HG02610 (cell line): Measurements from ENCODE around the gene XPNPEP1.
A peak's percentile ranks its signal among the peaks of the same experiment; 100 is the strongest.

ENCODE experiments used
- ATAC-seq: cut with Tn5 transposase; IDR thresholded peaks from one replicate; pipeline ENCODE4 v1.9.1; 2021; ENCODE audit warnings: mild to moderate bottlenecking, moderate library complexity; ENCODE audit not compliant: unreplicated experiment

Gene XPNPEP1

DNA sequence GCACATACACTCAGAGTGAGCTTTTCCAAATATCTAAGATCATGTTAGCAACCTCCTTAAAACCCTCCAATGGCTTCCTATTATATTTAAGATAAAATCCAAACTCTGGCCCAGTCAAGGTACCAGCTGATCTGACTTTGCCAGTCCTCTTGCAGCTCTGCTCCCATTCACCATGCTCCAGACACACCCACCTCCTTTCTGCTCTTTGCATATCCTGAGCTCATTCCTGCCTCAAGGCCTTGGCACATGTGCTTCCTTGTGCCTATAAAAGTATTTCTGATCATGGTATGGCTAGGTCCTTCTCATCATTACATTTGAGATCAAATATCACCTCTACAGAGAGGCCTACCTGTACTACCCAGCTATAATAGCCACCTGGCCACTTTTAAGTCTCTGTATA is 27.5 kb downstream of the XPNPEP1 start:
- no peak for ATAC-seq

DNA sequence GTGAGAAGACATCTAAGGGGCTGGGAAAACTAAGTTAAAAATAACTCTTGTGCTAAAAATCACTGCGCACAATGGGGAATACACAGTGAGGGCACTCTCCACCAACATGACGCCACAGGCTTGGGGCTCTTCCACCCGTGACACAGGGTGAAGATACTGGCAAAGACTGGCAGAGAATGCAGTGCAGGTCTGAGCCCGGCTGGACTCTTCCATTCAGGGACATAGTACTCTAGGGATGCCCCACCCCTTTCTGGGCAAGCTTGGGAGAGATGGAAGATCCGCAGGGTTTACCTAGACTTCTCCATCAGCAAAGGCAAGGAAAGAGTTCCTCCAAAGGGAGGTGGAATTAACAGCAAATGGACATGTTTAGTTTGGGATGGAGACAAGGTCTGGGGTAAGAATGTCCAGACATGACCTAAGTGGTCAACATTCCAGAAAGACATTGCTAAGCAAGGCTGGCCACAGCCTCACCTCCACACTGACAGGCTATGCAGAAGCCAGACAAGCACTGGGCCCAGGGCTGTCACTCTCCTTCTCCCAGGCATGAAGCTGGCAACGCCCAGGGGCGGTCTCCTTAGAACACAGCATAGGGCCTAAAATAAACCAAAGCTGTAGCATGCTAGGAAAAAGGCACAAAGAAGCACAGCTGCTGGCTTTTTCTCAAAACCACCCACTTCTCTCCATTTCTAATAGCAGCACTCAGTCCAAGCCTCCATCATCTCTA is 28.1 kb downstream of the XPNPEP1 start:
- ATAC-seq = no peak

DNA sequence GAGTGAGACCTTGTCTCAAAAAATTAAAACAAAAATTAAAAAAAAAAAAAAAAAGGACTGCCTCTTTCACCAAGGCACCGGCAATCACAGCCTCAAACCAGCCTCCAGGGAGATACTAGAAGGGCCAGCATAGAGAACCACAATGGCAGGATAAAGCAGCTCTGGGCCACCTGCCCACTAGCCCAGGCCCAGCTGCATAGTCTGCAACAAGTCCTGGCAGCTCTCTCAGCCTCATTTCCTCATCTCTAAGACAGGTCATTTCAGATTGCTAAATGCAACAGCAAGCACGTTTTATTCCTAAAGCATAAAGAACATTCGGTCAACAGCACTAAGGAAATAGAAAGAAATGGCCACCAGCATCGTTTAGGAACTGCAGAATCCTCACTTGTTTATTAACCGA is 28.8 kb downstream of the XPNPEP1 start:
- peak; percentile 33 for ATAC-seq

DNA sequence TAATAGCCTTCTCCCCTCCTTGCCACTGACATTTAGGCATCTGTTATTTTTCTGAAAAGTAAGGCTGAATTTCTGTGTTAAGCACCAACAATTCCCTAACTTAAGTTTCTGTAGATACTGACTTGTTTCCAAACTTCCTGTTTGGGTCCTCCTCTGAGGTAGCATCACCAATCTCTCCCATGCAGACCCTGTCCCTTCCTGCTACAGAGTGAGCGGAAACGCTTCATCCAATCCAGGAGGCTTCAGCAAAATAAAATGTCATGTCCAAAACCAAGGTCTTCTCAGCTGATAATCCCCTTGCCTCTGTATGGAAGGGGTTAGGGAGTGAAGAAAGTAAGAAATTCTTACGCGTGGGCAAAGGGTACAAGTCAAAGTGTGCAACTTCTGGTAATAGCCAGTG is 29.9 kb downstream of the XPNPEP1 start:
- no peak for ATAC-seq

DNA sequence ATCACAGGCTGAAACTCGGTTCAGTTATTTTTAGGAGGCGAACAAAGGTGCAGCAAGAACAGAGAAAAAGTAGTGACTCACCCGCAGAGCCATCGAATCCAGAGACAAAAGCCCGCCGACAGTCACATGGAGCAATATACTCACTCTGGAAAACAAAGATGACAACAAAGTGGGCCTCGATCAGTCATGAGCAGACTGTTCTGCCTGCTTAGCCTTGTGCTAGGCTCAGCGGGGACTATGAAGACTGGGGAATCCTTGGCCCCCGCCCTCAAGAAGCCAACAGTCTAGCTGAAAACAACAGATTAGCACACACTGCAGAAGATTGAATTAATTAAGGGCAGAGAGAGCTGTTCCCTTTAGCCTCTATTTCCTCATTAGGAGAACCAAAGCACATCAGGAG is 30.4 kb downstream of the XPNPEP1 start:
- no peak for ATAC-seq

DNA sequence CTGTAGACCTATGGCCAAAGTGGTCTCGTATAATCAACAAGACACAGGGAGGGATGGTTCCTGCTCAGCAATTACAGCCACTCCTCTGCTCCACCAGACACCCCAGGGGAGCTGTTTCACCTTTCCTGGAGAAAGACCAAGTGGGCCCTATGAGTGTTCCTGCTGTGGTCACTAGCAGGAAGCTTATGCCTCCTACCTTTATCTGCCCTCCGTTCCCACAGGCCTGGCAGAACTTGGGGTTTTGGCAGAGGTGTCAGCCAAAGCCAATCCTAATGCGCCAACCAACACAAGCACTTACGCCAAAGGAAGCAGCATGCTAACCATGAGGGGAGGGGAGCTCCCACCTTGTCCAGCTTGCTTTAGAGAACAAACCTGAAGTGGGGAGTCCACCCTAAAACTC is 31.2 kb downstream of the XPNPEP1 start:
- no peak for ATAC-seq

DNA sequence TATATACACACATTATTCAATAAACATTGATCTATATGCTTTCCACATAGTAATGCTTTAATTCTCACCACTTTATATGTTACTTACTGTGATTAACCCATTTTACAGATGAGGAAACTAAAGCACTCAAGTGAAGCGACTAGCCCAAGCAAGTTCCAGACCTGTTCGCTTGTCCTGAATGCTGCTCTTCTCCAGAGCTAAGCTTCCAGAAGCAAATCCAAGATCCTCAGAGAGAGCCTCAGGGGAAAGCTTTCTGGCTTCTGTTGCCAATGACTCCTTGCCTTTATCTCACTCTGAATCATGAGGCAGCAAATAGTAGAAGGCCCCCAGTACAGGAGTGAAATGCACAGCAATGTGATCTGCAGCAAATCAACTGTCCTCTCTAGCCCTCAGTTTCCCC is 32.2 kb downstream of the XPNPEP1 start:
- ATAC-seq = no peak

DNA sequence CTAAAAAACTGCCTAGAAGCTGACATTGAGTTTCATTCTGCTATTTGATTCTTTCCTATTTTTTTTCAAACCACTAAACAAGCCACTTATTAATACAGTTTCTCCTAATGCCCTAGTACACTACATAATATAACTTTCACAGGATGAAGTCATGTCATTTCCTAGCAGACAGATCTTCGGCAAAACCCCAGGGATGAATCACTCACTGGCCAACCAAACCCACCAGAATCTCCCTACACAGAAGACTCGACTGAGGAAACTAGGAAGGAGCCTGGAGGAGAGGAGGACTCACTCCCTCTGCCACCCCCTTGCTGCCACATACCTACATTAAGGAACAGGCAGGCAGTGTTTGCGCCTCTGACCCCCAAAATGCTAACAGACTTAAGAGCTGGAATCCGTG is 33.4 kb downstream of the XPNPEP1 start:
- no peak for ATAC-seq

DNA sequence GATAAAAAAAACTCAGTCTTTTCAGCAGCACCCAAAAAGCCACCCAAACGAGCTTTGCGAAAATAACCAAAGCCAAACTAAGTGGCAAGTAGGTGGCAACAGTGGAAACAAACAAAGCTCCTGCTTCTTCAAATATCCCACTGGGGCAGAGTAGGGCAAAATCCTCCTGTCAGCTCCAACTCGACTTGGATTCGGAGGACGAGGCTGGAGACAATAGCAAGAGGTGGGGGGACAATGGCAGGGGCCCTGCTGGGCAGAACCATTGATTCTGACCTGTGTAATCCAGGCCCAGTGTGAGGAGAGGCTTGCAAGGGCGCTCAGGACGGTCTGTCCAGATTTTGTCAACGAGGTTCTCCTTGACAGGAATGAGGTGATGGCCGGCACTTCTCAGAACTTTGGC is 35.5 kb downstream of the XPNPEP1 start:
- no peak for ATAC-seq

DNA sequence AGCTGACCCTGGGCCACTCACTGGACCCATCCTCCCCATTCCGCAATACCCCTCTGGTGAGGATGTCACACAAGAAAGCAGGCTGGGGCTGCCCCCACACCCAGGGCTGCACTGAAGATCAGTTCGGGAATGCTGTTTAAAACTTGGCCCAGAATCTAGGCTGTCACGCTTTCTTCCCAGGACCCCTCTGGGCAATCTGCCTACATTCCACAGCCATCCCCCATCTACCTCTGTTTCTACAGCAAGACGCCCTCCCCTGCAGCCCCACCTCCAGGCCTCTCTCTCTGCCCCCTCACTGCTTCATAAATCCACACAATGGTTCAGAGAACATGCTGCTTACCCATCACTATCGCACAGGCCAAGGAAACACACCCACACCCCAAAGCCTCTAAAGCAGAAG is 36.1 kb downstream of the XPNPEP1 start:
- ATAC-seq = no peak

DNA sequence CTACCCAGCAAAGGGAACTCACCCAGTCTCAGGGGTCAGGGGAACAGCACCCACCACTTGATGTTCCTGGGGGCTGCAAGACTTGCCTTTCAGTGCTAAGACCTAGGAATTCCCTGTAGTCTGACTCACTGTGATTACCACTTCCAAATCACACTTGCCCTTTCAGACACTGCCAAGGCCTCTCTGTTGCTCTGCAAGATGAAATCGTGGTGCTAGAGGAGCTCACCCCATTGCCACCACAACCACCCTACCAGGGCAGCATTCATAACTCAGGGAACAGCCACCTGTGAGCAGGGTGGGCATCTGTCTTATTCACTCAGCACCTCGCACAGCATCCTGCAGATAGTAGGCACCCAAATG is 36.5 kb downstream of the XPNPEP1 start:
- no peak for ATAC-seq

DNA sequence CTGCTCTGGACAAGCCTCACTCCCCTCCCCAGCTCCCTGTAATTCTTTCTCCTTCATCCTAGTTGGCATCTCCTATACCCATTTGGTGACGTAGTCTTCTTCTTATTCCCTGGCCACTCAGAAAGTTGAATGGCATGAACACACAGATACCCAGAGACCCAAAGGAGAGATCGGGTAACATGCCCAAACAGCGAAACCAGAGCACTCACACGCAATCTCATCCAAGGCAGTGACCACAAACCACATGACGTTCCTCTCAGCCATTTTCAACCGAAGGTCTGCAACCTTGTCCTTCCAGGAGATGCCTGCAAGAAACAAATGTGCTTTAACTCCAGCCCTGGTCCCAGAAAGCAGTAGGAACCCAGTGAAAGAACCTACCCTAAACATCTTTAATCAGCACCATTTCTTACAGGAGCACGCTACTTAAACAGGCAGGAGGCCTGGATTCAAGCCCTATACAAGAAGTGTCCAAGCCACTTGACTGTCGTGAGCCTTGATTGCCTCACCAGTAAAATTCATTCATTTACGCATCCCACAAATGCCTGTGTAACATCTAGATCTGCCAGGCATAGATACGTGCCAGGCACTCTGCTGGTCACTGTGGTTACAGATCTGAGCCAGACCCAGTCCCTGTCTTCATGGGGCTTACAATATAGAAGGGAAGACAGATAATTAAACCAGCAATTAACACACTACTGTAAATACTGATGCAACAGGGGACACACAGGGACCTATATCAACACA is 37.1 kb downstream of the XPNPEP1 start:
- no peak for ATAC-seq

DNA sequence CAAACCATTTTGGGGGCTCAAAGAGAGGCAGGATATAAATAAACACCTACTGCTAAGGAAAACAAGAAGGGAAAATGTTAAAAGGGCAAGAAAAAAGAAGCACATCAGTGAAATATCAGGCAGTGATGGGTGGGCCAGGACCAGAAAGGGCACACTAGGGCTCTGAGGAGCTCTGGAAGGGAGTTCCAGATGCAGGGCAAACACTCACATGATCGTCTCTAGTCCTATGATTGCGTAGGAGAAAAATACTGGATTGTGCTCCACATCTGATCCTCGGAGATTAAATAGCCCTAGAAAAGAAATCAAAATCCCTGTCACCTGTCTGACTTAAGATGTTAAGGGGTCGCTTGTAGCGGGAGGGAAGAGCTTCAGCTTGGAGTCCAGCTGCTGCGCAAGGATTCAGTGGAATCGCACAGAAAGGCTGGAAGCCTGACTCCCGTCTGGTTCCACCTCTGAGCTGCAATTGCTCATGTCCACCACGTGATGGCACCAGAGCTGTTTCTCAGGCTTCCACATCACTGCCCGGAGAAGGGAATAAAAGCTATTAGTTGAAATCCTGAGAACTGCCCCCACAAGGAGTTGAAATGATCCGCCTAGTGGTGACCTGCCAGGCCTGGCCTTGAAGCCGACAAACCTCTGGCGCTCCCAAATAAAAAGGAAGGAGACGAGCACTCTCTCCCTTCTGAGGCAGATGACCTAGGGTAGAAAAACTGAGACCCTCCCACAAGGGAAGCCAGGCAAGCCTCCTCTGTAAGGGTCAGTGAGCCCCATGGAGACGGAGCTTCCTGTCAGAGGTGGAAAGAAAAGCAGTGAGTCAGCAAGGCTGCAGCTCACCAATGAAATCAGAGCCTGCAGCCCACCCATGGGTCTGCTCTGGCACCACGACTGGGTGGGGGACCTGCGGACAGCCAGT is 39.2 kb downstream of the XPNPEP1 start:
- peak; percentile 43 for ATAC-seq

DNA sequence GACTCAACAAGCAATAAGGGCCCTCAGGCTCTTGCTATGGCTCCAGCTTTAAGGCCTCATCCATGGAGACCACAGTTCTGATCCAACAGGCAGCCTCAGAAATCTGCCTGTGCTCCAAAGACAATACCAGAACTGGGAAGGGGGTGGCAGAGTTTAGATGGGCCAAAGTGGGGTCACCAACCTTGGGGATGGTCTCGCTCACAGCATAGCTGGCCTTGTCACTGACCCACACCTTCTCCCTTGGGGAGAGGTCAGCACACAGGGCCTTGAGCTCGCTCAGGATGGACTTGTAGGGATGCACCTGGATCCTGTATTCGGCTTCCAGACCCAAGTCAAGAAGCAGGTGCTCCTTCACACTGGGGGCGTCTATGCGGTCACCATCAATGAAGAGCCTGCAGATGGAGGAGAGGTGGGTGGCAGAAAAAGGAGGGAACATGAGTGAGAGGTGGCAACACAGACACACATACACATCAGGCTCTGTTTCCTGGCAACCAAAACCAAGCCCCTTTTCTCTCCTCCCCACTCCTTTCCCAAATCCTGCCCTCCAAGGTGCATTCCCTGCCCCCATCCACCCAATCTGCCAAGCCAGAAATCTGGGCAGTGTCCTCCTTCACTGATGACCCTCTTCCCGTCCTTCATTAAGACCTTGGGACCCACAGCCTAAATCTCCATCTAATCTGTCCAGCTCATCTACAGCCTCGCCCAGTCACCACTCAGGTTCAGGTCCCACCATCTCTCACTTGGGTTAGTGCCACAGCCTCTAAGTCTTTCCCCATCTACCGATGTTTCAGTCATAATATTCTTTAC is 40.9 kb downstream of the XPNPEP1 start:
- ATAC-seq = no peak

DNA sequence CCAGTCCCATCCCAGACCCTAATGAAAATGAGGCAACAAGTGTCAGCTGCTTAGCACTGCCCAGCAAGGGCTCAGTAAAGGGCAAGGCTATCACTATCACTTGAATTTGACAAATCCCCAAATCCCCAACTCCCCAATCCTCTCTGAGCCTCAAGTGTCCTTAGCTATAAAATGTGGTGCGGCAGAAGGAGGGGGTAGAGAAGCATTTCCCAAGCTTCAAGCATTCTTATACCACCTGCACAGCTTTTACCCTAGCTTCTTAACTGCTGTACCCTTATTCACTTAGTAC is 41.6 kb downstream of the XPNPEP1 start:
- ATAC-seq = no peak

DNA sequence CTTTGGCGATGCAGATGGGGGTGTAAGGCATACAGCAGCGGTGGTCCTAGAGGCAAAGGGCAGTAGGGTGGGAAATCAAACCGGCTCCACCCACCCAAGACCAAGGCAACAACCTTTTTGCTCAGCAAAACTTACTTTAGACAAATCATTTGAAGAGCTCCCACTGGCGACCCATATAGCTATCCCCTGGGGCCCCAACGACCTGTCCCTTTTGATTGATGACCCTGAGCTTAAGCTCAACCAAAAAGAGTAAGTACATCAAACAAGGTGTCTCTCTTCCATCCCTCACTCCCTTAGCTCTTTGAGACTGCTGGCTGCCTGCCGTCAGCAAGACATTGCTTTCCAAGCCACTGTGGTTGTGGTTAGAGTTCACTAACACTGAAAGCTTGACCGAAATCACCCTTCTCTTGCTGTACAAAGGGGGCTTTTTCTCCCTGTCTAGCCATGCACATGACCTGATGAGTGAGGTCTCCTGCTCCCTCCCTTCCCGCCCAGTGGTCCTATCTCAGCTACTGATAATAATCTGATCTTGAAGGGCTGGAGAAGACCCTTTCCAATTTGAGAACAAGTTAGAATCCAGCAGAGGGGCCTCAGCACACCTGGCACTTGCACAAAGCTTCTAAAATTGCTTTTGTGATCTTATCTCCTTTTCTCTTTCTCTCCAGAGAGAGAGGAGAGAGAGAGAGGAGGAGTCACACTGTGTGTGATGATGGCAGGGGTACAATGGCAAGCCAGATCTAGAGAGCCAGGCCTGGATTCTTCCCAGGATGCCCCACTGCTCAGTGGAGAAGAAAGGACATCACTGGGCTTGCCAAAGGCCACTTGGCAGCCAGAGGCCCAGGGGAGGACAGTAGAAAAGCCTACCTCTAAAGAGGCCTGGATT is 42.2 kb downstream of the XPNPEP1 start:
- ATAC-seq = peak; percentile 89

DNA sequence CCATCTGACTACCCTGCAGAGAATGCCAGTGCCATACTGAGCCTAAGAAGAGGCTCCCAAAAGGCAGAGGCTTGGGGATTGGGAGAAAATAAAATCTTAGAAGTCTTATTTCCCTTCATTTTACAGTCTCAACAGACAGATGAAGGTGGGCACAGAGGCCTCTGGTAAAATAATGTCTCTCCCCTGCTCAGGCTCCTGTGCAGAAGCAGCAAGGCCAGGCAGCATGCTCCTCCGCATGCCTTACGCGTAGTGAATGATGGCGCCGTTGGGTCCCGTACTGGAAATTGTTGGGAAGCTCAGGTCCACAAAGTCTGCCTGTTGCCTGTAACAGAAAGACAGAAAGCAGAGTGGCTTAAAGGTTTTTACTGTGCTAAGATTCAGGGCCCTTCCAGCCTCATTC is 45.8 kb downstream of the XPNPEP1 start:
- no peak for ATAC-seq

DNA sequence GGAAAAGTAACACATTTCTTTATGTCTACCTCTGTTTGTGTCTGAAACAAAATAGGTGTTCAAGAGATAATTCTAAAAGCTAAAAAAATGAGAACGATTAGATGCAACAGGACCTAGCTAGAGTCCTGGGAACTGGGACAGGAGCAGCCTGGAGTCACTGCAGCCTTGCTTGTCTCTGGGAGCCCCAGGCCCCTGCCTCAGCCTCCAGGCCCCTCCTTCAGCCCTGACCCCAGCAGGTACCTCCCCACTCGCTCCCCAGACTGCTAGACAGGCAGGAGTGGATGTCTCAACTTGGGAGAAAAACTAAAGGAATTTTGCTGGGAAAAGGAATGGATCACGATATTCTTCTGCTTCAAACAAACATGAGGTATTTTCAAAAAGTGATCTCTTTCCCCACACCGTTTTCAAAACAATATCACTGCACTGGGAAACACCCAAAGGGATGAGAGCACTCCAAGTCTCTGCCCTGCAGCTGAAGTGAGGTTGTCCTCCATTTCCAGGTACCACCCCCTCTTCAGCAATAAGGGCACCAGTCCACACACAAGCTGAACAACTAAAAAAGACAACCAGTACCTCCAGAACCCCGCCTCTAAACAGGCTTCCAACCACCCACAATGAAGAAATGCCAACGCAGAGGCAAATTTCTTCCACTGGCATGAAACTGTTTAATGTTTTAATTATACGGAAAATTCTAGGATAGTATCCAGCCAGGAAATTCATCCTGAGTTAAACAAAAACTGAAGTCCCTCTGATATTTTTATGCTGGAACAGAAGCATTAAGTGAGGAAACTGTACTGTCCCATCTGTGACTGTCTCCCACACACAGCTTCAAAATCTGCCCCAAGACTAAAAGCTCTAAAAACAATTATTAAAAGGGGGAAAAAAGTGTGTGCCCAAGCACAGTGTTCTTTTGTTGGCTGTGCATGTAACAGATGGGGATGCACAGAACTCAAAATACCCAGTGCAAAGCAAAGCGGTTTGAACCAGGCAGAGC is 47.2 kb downstream of the XPNPEP1 start:
- ATAC-seq = no peak

DNA sequence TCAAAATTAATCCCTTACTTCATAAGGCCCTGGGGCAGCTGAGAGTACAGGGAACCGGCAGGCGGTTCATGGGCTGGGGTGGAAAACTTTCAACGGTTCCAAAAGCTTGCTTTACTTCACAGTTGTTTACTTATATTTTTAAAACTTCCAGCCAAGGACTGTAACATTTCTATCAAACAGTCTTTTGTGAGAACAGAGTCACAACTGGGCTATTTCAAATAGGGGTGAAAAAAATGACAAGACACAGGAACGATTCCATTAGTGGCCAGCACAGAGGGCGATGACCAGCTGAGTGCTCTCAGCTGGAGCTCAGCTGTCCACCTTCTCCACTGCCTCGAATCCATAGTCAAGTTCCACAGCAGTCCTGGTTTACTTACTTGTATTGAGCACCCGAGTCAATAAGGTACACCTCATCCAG is 48.2 kb downstream of the XPNPEP1 start:
- ATAC-seq = no peak
